Fibroblast of lung (primary cell): ENCODE measurements around the gene LSAMP. TPM values are rescaled to one million over a fixed set of nuclear protein-coding genes. Genes with fewer than 3 reads are reported as not detected.

ENCODE experiments used
- DNase-seq, 2 donors: peaks; one replicate each; pipeline versions ENCODE4 v3.0.0 to v3.0.0-alpha.2; 2010; ENCODE audit warnings: low read depth in 2 of 2
- H2AFZ ChIP-seq: 2 replicates; pipeline ENCODE4 v1.5.1; 2012; ENCODE audit warnings: low read length, control low read depth, inconsistent platforms
- H3K27ac ChIP-seq: 2 replicates; pipeline ENCODE4 v1.5.1; 2011; ENCODE audit warnings: low read length, control low read depth; ENCODE audit not compliant: insufficient read depth
- H3K27me3 ChIP-seq: 2 replicates; pipeline ENCODE4 v1.5.1; 2011; ENCODE audit warnings: mild to moderate bottlenecking, low read length; ENCODE audit not compliant: control insufficient read depth, insufficient read depth
- H3K36me3 ChIP-seq: 2 replicates; pipeline ENCODE4 v1.5.1; 2011; ENCODE audit warnings: low read length; ENCODE audit not compliant: control insufficient read depth, insufficient read depth
- H3K4me1 ChIP-seq: 2 replicates; pipeline ENCODE4 v1.5.1; 2011; ENCODE audit warnings: low read length; ENCODE audit not compliant: control insufficient read depth, insufficient read depth; ENCODE audit errors: extremely low read depth
- H3K4me2 ChIP-seq: 2 replicates; pipeline ENCODE4 v1.5.1; 2011; ENCODE audit warnings: low read length, control low read depth; ENCODE audit not compliant: insufficient read depth; ENCODE audit errors: extremely low read depth
- H3K4me3 ChIP-seq, 4 experiments: fragments of 200-600 bp in 1 of 4; sonication (generic) in 1 of 4; replicated peaks in 1 of 4; 2 replicates each; pipeline ENCODE4 v1.5.1; 2011 to 2016; ENCODE audit warnings: low read length in 4 of 4, low read depth in 3 of 4, mild to moderate bottlenecking in 3 of 4, control low read depth in 2 of 4, inconsistent platforms in 1 of 4, mixed read lengths in 1 of 4; ENCODE audit not compliant: insufficient read depth in 1 of 4; ENCODE audit errors: control extremely low read depth in 1 of 4
- H3K79me2 ChIP-seq: 2 replicates; pipeline ENCODE4 v1.5.1; 2012; ENCODE audit warnings: mild to moderate bottlenecking, low read length, inconsistent platforms; ENCODE audit not compliant: control insufficient read depth, insufficient read depth
- H3K9ac ChIP-seq: 2 replicates; pipeline ENCODE4 v1.5.1; 2011; ENCODE audit warnings: mild to moderate bottlenecking, low read length, control low read depth; ENCODE audit not compliant: insufficient read depth
- H3K9me3 ChIP-seq: 2 replicates; pipeline ENCODE4 v1.5.1; 2012; ENCODE audit warnings: low read depth, low read length; ENCODE audit not compliant: control insufficient read depth, insufficient read depth
- H4K20me1 ChIP-seq: 2 replicates; pipeline ENCODE4 v1.5.1; 2011; ENCODE audit warnings: low read length; ENCODE audit not compliant: control insufficient read depth, insufficient read depth; ENCODE audit errors: extremely low read depth
- CTCF ChIP-seq, 2 donors: IDR thresholded peaks in 1 of 2; conservative IDR thresholded peaks in 1 of 2; 1 replicate in 1 of 2; 2 replicates in 1 of 2; pipeline ENCODE4 v1.5.1; 2011 to 2012; ENCODE audit warnings: low read length in 2 of 2, control low read depth in 1 of 2, inconsistent platforms in 1 of 2, low read depth in 1 of 2, mild to moderate bottlenecking in 1 of 2
- EZH2 ChIP-seq: IDR thresholded peaks from 2 replicates; pipeline ENCODE4 v1.5.1; 2012; ENCODE audit warnings: low read length, control low read depth, mild to moderate bottlenecking; ENCODE audit errors: missing control alignments
- polyA plus RNA-seq, 2 donors: library from polyadenylated mRNA; depleted of rRNA in 1 of 2; stranded (reverse) in 1 of 2; unstranded in 1 of 2; fragments of >200 nt; gene quantifications; 2 replicates each; pipeline ENCODE4 v1.2.1, GENCODE V29; 2011 to 2012; ENCODE audit warnings: missing spikeins in 1 of 2
- total RNA-seq: library from RNA; depleted of rRNA; stranded (reverse); fragments of >200 nt; gene quantifications from 2 replicates; pipeline ENCODE4 v1.2.1, GENCODE V29; 2014

Gene LSAMP
- total and polyA plus RNA-seq, 2 donors (not counting 1 experiment from before 2014, with no cell fraction given): 4.8 to 5.9 TPM

GRCh38 chr3:116423945-116424344 is 21.3 kb downstream of the LSAMP start:
- no peak overlapping the region for H2AFZ ChIP-seq
- no peak for TF ChIP-seq EZH2
- H3K4me2 ChIP-seq: no peak overlapping the region
- H3K9me3 ChIP-seq: no peaks in the 10 kb centered on the region
- no peaks in the 10 kb centered on the region for H3K4me1 ChIP-seq
- H3K4me3 ChIP-seq: no peak overlapping the region
- no peaks in the 10 kb centered on the region for H3K27me3 ChIP-seq
- no peaks in the 10 kb centered on the region for H4K20me1 ChIP-seq
- no peak overlapping the region for H3K27ac ChIP-seq
- no peaks in the 10 kb centered on the region for H3K36me3 ChIP-seq
- no peaks in the 10 kb centered on the region for H3K79me2 ChIP-seq
- H3K9ac ChIP-seq: no peak overlapping the region
- peak; percentile 14 to 29 for DNase-seq

- Histone ChIP-seq H3K9me3 (no peaks in the 10 kb centered on the region), H3K4me2 (no peak overlapping the region), H3K27me3 (no peaks in the 10 kb centered on the region), H3K9ac (no peak overlapping the region), H3K79me2 (no peaks in the 10 kb centered on the region), H3K4me3 (no peak overlapping the region), H3K4me1 (no peaks in the 10 kb centered on the region), H4K20me1 (no peaks in the 10 kb centered on the region), H3K27ac (no peak overlapping the region), H3K36me3 (no peaks in the 10 kb centered on the region), H2AFZ (no peak overlapping the region)
- DNase-seq: peak in 1 of 2 donors; percentile 29
- no peak for TF ChIP-seq EZH2
- no peak for TF ChIP-seq CTCF (conservative IDR thresholded peaks at IDR 0.05 in 1 of 2, IDR thresholded peaks at IDR 0.05 in 1 of 2; ENCODE audit: low read depth in 1 of 2, low read length in 2 of 2)
These were observed 21.9 kb downstream of the LSAMP start for GRCh38 chr3:116423374-116423773.

GRCh38 chr3:116417151-116417550 is 28.1 kb downstream of the LSAMP start:
- no peak overlapping the region for H3K4me2 ChIP-seq
- H4K20me1 ChIP-seq: no peaks in the 10 kb centered on the region
- H3K9me3 ChIP-seq: no peaks in the 10 kb centered on the region
- no peak for DNase-seq
- TF ChIP-seq CTCF (conservative IDR thresholded peaks at IDR 0.05 in 1 of 2, IDR thresholded peaks at IDR 0.05 in 1 of 2; ENCODE audit: low read depth in 1 of 2, low read length in 2 of 2) (no peak), EZH2 (no peak)
- H3K9ac ChIP-seq: no peak overlapping the region
- H3K36me3 ChIP-seq: no peaks in the 10 kb centered on the region
- no peaks in the 10 kb centered on the region for H3K27me3 ChIP-seq
- no peak overlapping the region for H3K4me3 ChIP-seq
- H2AFZ ChIP-seq: no peak overlapping the region
- H3K79me2 ChIP-seq: no peaks in the 10 kb centered on the region
- no peaks in the 10 kb centered on the region for H3K4me1 ChIP-seq
- H3K27ac ChIP-seq: no peak overlapping the region
